Measurements from ENCODE around the gene LRRC46.
A peak's percentile ranks its signal among the peaks of the same experiment; 100 is the strongest.

The LRRC46 gene
- 0 to 0.65 (median 0.11) reads per million in 18 experiments for total RNA-seq

- DNase-seq = peak; percentile 93 to 96
Observed at GRCh38 chr17:47831003-47831933, at the start of gene LRRC46, which contains the start of gene MRPL10. LRRC46 (plus strand) TSS chr17:47831670; CDS start chr17:47831990, 320 bp downstream. MRPL10 (minus strand) TSS chr17:47831541; CDS start chr17:47831511, 30 bp downstream.

DNA sequence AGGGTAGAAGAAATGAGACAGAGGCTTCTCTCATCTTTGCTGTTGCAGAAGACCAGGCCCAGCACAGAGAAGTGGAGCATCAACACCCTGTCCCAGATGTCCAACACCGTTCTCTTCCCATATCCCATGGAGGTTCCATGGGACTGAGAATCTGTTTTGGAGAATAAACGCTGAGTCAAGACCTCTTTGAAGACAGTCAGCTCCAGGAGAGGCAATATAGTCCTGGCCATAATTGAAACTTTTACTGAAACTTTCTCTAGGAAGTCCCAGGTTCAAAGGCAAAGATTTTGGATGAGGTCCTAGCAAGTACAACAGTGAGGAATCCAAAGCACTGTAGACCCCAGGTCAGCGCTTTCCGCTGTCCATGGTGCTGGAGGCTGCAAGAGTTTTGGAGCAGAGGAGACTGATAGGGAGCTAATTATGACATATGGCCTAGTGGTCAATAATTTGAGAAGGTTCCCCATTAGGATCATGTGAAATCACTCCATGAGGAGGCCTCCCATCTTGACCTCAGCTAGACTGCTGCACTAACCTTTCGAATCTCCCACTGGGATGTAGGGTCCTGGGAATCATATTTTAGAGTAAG lies 45.8 kb upstream of the LRRC46 start:
- peak in 1 of 2 donors; percentile 15 for DNase-seq

- peak; percentile 29 to 66 for DNase-seq
Observed at GRCh38 chr17:47789611-47790561, 41.6 kb upstream of the LRRC46 start.

GRCh38 chr17:47791025-47791424 lies 40.4 kb upstream of the LRRC46 start:
- DNase-seq = no peak

GRCh38 chr17:47792457-47792856 lies 39.0 kb upstream of the LRRC46 start:
- no peak for DNase-seq

DNA sequence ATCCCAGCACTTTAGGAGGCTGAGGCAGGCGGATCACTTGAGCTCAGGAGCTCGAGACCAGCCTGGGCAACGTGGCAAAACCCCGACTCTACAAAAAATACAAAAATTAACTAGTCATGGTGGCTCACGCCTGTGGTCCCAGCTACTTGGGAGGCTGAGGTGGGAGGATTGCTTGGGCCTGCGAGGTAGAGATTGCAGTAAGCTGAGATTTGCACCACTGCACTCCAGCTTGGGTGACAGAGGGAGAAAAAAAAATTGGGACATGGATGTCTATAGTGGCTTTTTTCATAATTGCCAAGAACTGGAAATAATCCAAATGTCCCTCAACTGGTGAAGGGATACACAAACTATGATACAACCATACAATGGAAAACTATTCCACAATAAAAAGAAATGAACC lies 38.5 kb upstream of the LRRC46 start:
- DNase-seq = no peak

- DNase-seq = no peak
Observed at GRCh38 chr17:47797797-47798196, 33.7 kb upstream of the LRRC46 start.

- DNase-seq = no peak
Observed at GRCh38 chr17:47800686-47801085, 30.8 kb upstream of the LRRC46 start.

DNA sequence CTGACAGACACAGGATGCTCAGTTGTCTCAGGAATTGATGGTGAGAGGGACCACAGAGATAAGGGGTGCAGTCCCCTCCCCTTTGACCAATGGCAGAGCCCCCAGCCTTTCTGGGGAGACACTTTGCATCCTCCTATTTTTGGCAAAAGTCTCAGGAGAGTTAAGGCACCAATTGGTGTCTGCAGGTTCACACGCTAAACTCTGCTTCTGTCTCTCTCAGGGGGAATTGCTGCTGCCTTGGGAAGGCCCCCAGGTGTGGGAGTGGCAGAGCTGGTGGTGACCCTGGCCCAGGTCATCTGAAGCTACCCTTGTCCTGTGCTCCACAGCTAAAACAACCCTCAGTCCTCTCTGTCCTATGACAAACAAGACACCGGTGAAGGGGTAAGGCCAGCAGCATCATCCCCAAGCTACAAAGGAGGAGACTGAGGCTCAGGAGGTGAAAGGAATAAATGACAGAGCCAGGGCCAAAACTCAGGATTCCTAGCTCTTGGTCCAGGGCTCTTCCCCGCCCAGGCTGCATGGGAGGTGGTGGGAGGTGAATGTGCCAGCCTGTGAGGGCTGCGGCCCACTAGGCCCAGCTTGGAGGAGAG lies 30.2 kb upstream of the LRRC46 start:
- DNase-seq = no peak

GRCh38 chr17:47801906-47802305 lies 29.6 kb upstream of the LRRC46 start:
- DNase-seq = no peak

GRCh38 chr17:47802341-47803022 lies 29.0 kb upstream of the LRRC46 start:
- DNase-seq = peak; percentile 7 to 43

GRCh38 chr17:47803201-47803600 lies 28.3 kb upstream of the LRRC46 start:
- DNase-seq = no peak

- no peak for DNase-seq
Observed at GRCh38 chr17:47803751-47804150, 27.7 kb upstream of the LRRC46 start.

- DNase-seq = no peak
Observed at GRCh38 chr17:47804461-47804860, 27.0 kb upstream of the LRRC46 start.

- DNase-seq = no peak
Observed at GRCh38 chr17:47806026-47806912, 25.2 kb upstream of the LRRC46 start.

- no peak for DNase-seq
Observed at GRCh38 chr17:47806913-47807255, 24.6 kb upstream of the LRRC46 start.

GRCh38 chr17:47807421-47807820 lies 24.0 kb upstream of the LRRC46 start:
- no peak for DNase-seq

DNA sequence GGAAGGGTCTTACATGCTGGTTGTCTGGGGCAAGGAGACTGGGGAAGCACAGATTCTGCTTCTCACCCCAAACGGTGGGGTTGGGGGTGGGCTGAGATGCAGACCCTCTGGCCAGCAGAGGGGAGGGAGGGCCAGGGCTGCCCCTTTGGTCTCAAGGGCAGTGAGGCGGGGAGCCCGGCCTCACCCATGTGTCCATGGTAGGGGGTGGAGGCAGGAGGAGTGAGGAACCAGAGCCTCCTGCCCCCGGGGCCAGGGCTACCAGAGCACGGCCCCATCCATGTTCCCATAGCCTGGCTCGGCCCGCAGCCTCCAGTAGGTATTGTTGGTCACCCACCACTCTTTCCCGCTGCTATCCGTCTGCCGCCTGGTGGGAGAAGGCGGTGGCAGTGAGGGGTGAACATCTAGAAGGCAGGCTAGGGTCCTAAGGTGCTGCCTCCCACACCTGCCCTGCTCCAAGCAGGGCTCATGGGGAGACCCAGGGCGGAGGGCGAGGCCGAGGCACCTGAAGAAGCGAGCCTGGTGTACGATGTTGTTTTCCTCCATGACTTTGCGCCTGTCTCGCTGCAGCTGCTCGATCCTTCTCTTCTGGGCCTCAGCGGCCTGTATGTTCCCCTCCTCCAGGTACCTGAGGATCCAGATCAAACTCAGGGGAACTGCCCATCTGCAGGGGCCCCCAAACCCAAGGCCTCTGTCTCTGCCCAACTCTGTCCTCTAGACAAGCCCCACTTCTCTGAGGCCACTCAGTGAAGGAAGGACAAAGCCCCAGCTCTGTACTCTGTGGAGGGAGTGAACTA lies 23.2 kb upstream of the LRRC46 start:
- DNase-seq = no peak

DNA sequence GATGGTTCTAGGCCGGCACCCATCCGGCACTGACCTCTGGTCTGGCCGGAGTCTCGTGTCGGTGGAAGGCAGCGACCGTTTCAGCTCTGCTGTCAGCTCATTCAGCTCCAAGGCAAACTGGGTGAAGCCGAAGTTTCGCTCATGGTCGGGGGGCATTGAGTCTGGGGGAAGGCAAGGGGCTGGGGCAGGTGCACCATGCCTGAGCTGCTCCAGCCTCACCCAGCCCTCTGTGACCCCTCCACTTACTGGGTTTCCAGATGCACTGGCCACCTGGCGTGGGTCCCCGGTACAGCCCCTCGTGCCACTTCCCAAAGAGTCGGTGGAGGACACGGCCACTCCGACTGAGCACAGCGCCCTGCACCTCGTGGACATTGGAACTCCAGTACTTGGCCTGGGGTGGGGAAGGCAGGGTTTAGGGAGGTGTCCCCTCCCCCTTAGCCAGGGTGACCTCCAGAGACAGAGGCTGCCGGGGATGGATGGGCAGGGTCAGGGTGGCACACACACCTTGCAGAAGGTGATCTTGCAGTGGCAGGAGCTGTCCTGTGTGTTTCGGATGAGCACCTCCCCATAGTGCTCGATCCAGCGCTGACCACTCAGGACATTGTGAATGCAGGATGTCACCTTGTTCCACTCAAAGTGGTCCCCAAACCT lies 22.5 kb upstream of the LRRC46 start:
- DNase-seq = no peak

Data from inflammatory macrophage (primary cell).